ENCODE measurements around the gene LRRFIP1.
A peak's percentile ranks its signal among the peaks of the same experiment; 100 is the strongest.

Gene LRRFIP1, protein sequence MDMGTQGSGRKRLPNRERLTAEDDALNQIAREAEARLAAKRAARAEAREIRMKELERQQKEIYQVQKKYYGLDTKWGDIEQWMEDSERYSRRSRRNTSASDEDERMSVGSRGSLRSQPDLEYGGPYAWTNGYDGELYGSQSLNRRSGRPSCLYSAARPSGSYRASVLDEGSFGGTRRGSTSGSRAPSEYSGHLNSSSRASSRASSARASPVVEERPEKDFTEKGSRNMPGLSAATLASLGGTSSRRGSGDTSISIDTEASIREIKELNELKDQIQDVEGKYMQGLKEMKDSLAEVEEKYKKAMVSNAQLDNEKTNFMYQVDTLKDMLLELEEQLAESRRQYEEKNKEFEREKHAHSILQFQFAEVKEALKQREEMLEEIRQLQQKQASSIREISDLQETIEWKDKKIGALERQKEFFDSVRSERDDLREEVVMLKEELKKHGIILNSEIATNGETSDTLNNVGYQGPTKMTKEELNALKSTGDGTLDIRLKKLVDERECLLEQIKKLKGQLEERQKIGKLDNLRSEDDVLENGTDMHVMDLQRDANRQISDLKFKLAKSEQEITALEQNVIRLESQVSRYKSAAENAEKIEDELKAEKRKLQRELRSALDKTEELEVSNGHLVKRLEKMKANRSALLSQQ

DNA sequence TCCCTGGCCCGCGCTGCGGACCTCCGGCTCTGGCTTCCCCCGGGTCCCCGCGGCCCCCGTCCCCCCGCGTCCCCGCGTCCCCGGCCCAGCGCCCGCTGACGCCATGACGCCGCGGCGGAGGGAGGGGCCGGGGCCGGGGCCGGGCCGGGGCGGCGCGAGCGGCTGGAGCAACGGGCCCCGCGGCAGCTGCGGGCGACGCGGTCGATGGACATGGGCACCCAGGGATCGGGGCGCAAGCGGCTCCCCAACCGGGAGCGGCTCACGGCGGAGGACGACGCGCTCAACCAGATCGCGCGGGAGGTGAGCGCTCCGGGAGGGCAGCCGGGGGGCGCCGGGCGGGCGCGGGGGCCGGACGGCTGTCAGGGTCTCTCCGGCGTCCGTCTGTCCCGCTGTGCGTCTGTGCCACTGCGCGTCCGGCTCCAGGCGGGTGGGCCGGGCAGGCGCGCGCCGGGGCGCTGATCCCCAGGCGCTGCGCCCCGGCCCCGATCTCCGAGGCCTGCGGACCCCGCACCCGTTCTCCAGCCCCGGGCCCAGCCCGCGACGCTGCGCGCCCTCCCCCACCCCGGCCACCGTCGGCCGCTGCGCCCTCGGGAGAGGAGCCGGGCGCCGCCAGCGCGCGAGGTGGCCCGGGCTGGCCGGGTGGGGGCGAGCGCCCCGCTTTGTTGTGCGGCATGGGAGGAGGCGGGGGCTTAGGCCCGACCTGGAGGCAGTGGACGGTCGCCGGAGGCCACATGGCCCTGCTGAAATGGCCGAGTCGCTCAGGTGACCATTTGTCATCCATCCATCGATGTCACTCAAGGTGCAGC, at the start of gene LRRFIP1:
TSS of gene LRRFIP1 (plus strand) at position 147 of the 806 bp plus-strand sequence. CDS start at position 205, 58 bp downstream.
- H3K4me3 ChIP-seq (ENCODE audit: control insufficient read depth, low read depth, low read length) = peak within 1 kb of the TSS; percentile 59
- TF ChIP-seq CTCF (IDR thresholded peaks at IDR 0.05; ENCODE audit: control insufficient read depth, insufficient read depth, low read depth, low read length, missing control alignments) = no peak
- no peak for DNase-seq (ENCODE audit: low read depth)

- H3K4me3 ChIP-seq (ENCODE audit: control insufficient read depth, low read depth, low read length) = no peak overlapping the region
- DNase-seq (ENCODE audit: low read depth) = no peak
- no peak for TF ChIP-seq CTCF (IDR thresholded peaks at IDR 0.05; ENCODE audit: control insufficient read depth, insufficient read depth, low read depth, low read length, missing control alignments)
These were observed 49.2 kb upstream of the LRRFIP1 start for GRCh38 chr2:237577956-237578870.

DNA sequence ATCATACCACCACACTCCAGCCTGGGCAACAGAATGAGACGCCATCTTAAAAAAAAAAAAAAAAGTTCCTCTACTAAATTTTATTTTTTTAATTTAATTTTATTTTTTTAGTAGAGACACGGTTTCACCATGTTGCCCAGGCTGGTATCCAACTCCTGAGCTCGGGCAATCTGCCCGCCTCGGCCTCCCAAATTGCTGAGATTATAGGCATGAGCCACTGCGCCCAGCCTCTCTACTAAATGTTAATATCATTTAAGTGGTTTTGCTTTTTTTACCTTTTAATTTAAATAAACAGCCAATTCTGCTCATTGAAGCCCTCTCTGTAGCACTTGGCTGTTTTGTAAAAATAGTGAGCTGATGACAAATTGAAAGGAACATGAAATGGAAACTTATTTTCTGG, 46.1 kb upstream of the LRRFIP1 start:
- TF ChIP-seq CTCF (IDR thresholded peaks at IDR 0.05; ENCODE audit: control insufficient read depth, insufficient read depth, low read depth, low read length, missing control alignments) = no peak
- no peak overlapping the region for H3K4me3 ChIP-seq (ENCODE audit: control insufficient read depth, low read depth, low read length)
- DNase-seq (ENCODE audit: low read depth) = no peak

GRCh38 chr2:237581751-237582746, 45.3 kb upstream of the LRRFIP1 start:
- DNase-seq (ENCODE audit: low read depth) = peak; percentile 25
- peak; percentile 60 for TF ChIP-seq CTCF (IDR thresholded peaks at IDR 0.05; ENCODE audit: control insufficient read depth, insufficient read depth, low read depth, low read length, missing control alignments)
- H3K4me3 ChIP-seq (ENCODE audit: control insufficient read depth, low read depth, low read length) = peak overlapping the region; percentile 32

DNA sequence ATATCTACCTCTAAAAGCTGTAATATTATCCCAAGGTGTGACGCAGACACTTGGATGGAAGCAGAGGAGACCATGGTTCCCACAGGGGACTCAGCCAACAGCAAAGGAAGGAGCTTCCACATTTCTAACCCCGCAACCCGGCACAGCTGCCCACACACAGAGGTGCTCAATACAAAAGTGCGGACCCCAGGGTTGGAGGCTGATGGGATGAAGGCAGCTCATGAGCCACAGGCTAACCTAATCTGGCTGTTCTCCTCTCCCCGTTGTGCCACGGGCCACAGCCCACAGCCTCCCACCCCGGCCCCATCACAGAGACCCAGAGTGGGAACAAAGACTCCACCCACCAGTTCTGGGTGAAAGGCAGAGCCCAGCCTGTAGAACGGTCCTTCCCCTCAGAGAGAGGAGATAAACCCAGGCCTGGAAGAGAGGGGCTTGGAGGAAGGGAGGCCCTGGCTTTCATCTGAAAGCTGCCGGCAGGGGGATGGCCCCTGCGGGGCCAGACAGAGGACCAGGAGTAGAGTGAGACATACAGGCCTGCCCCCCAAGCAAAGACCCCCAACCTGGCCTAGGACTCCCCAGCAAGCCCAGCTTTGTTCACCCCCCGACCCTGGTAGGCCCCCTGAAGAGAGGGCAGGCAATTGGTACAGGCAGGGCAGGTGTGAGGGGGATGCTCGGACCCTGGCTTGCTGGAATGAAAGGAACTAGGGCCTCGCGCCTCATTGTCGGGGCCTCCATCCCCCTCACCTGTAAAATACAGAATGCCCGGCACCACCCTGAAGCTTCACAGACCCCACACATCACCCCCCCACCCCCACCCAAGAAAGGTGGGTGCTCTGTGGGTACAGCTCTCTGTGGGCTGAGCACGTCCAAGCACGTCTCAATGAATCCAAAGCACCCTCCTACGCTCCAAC, 43.7 kb upstream of the LRRFIP1 start:
- DNase-seq (ENCODE audit: low read depth) = no peak
- TF ChIP-seq CTCF (IDR thresholded peaks at IDR 0.05; ENCODE audit: control insufficient read depth, insufficient read depth, low read depth, low read length, missing control alignments) = no peak
- H3K4me3 ChIP-seq (ENCODE audit: control insufficient read depth, low read depth, low read length) = no peak overlapping the region
